OCI-LY3 (cell line): ENCODE measurements around the gene PHAF1.

ENCODE experiments used
- CTCF ChIP-seq: fragments of 200-600, 300-600 bp; sonication (generic); IDR thresholded peaks from 2 replicates; pipeline ENCODE4 v1.5.1; 2014; ENCODE audit warnings: antibody characterized with exemption, low read length, low read depth
- EZH2phosphoT487 ChIP-seq: fragments of 200-600 bp; shearing (Covaris generic); IDR thresholded peaks from 2 replicates; pipeline ENCODE4 v1.6.1; 2018; ENCODE audit warnings: antibody characterized with exemption, mixed run types, low read depth

GRCh38 chr16:67163999-67164558 is 54.3 kb downstream of the PHAF1 start:
- TF ChIP-seq CTCF = no peak
- no peak for TF ChIP-seq EZH2phosphoT487
